K562 (cell line): ENCODE data around the gene ATP6V1A.

ENCODE experiments used
- CREM ChIP-seq: IDR thresholded peaks from 2 replicates; pipeline ENCODE4 v1.6.1; 2014; ENCODE audit warnings: antibody characterized with exemption, low read depth
- HIVEP1 ChIP-seq: fragments of 250-450 bp; sonication (Bioruptor Pico); IDR thresholded peaks from 2 replicates; pipeline ENCODE4 v1.4.0; 2020; ENCODE audit warnings: mild to moderate bottlenecking
- MLX ChIP-seq, 2 experiments: fragments of 450-650 bp in 1 of 2; sonication (generic) in 1 of 2; formaldehyde crosslinking; conservative IDR thresholded peaks; 2 replicates each; pipeline versions ENCODE4 v1.4.0 to v1.8.1; 2020 to 2022; ENCODE audit warnings: mild to moderate bottlenecking in 1 of 2, missing genetic modification reagents in 1 of 2
- POLR2AphosphoS5 ChIP-seq: IDR thresholded peaks from 2 replicates; pipeline ENCODE4 v1.6.1; 2011; ENCODE audit warnings: mild to moderate bottlenecking, low read depth, low read length, moderate library complexity; ENCODE audit not compliant: control insufficient read depth, insufficient read depth

- TF ChIP-seq CREM = no peak
- no peak for TF ChIP-seq HIVEP1
- TF ChIP-seq POLR2AphosphoS5 = no peak
- TF ChIP-seq MLX (CRISPR knock-in tag; conservative IDR thresholded peaks at IDR 0.05) = no peak
Measured at GRCh38 chr3:113829576-113830354, 82.9 kb downstream of the ATP6V1A start.
